HS-27A (cell line): ENCODE measurements around the gene MAP4K3.
"Not testable (repeated sequence)": the region's sequence is repeated elsewhere in the genome, so short reads cannot be mapped to it uniquely, and the experiment has no call there.

Experiments used
- DNase-seq: peaks from one replicate; pipeline ENCODE4 v3.0.0-alpha.2; 2012; ENCODE audit warnings: low read depth, missing footprints

MAP4K3 gene

GRCh38 chr2:39408351-39409136 is 28.5 kb downstream of the MAP4K3 start:
- no peak for DNase-seq

- no peak for DNase-seq
These were observed 29.4 kb downstream of the MAP4K3 start for GRCh38 chr2:39407516-39408296.

- DNase-seq: no peak
These were observed 31.7 kb downstream of the MAP4K3 start for GRCh38 chr2:39405364-39405763.

- no peak for DNase-seq
These were observed 33.8 kb downstream of the MAP4K3 start for GRCh38 chr2:39403311-39403710.

- DNase-seq: no peak
These were observed 35.8 kb downstream of the MAP4K3 start for GRCh38 chr2:39401319-39401718.

- DNase-seq: no peak
These were observed 37.5 kb downstream of the MAP4K3 start for GRCh38 chr2:39399570-39399969.

- DNase-seq: no peak
These were observed 41.8 kb downstream of the MAP4K3 start for GRCh38 chr2:39395313-39395712.

- no peak for DNase-seq
These were observed 42.5 kb downstream of the MAP4K3 start for GRCh38 chr2:39394516-39394961.

GRCh38 chr2:39392672-39393071 is 44.4 kb downstream of the MAP4K3 start:
- DNase-seq: no peak

GRCh38 chr2:39390216-39390615 is 46.9 kb downstream of the MAP4K3 start:
- no peak for DNase-seq

GRCh38 chr2:39386064-39386463 is 51.0 kb downstream of the MAP4K3 start:
- no peak for DNase-seq

GRCh38 chr2:39385172-39385571 is 51.9 kb downstream of the MAP4K3 start:
- DNase-seq: no peak

GRCh38 chr2:39384071-39384470 is 53.0 kb downstream of the MAP4K3 start:
- DNase-seq: not testable (repeated sequence)

- no peak for DNase-seq
These were observed 53.9 kb downstream of the MAP4K3 start for GRCh38 chr2:39383146-39383545.

- no peak for DNase-seq
These were observed 55.4 kb downstream of the MAP4K3 start for GRCh38 chr2:39381653-39382052.

- DNase-seq: no peak
These were observed 56.4 kb downstream of the MAP4K3 start for GRCh38 chr2:39380525-39381150.

- DNase-seq: peak; percentile 20
These were observed 57.2 kb downstream of the MAP4K3 start for GRCh38 chr2:39379643-39380524.

- DNase-seq: no peak
These were observed 58.1 kb downstream of the MAP4K3 start for GRCh38 chr2:39378968-39379367.

GRCh38 chr2:39377226-39377939 is 59.7 kb downstream of the MAP4K3 start:
- DNase-seq: no peak

- no peak for DNase-seq
These were observed 61.2 kb downstream of the MAP4K3 start for GRCh38 chr2:39375917-39376316.

- DNase-seq: no peak
These were observed 63.8 kb downstream of the MAP4K3 start for GRCh38 chr2:39373181-39373802.
